Mucosa of stomach (tissue), 1 donor: ENCODE data around the gene TBL1XR1.
"Not testable (repeated sequence)": the region's sequence is repeated elsewhere in the genome, so short reads cannot be mapped to it uniquely, and the experiment has no call there.

Source experiments
- H3K27me3 ChIP-seq: one replicate; pipeline ENCODE4 v1.7.0; 2013; ENCODE audit warnings: mild to moderate bottlenecking, low read length; ENCODE audit not compliant: control insufficient read depth, insufficient read depth
- H3K36me3 ChIP-seq: one replicate; pipeline ENCODE4 v1.7.0; 2013; ENCODE audit warnings: low read length; ENCODE audit not compliant: control insufficient read depth, insufficient read depth
- H3K4me1 ChIP-seq: one replicate; pipeline ENCODE4 v1.7.0; 2013; ENCODE audit warnings: mild to moderate bottlenecking, low read length; ENCODE audit not compliant: control insufficient read depth, insufficient read depth
- H3K4me3 ChIP-seq: one replicate; pipeline ENCODE4 v1.7.0; 2013; ENCODE audit warnings: low read length
- H3K9ac ChIP-seq: one replicate; pipeline ENCODE4 v1.7.0; 2013; ENCODE audit warnings: mild to moderate bottlenecking, low read length, moderate library complexity
- H3K9me3 ChIP-seq: one replicate; pipeline ENCODE4 v1.7.0; 2013; ENCODE audit warnings: mild to moderate bottlenecking, low read length, moderate library complexity; ENCODE audit not compliant: control insufficient read depth
- donor health status: Pancreatic carcinoma.

TBL1XR1 gene

DNA sequence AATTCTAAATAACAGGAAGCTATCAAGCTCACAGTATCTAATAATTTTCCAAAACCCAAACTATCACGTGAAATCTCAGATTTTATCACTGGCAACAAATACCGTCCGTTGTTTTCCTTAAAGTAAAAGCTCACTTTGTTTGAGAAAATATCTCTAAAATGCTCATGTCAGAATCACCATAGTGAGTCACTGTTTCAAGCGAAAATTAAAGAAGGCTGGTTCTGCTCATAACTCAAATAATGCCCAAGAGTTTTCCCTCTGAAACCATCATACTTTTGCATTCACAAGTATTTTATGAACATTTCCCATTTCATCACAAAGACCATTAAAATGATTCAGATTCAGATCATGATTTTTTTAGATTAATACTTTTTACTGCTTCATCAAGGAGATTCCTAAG, 50.6 kb downstream of the TBL1XR1 start:
- H3K36me3 ChIP-seq, result no peaks in the 10 kb centered on the region
- no peak overlapping the region for H3K9ac ChIP-seq
- no peak overlapping the region for H3K4me3 ChIP-seq
- no peaks in the 10 kb centered on the region for H3K9me3 ChIP-seq
- H3K27me3 ChIP-seq, result no peaks in the 10 kb centered on the region
- peaks cover 24% of the 10 kb centered on the region for H3K4me1 ChIP-seq

- Histone ChIP-seq H3K9me3 (no peaks in the 10 kb centered on the region), H3K4me1 (peaks cover 20% of the 10 kb centered on the region), H3K36me3 (no peaks in the 10 kb centered on the region), H3K4me3 (no peak overlapping the region), H3K27me3 (no peaks in the 10 kb centered on the region), H3K9ac (no peak overlapping the region)
Measured at GRCh38 chr3:177145954-177146353, 51.3 kb downstream of the TBL1XR1 start.

DNA sequence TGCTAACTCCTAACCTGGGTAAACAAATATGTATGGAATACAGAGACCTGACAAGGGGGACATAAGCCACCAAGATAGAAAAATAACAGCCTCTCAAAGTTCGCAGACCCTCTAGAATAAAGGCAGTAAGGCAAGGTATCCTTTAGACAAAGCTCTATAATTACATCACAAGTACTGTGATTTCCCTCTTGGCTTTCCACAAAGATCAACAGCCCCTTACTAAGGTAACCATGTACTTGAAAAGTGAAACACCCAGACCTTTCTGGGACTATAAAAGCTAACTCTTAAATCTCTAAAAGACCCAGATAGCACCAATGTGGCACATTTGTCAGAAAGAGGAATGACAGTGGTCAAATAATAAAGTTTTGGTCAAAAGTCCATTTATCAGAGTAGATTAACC, 51.9 kb downstream of the TBL1XR1 start:
- H3K27me3 ChIP-seq, result no peaks in the 10 kb centered on the region
- H3K9ac ChIP-seq, result no peak overlapping the region
- H3K4me3 ChIP-seq, result no peak overlapping the region
- no peaks in the 10 kb centered on the region for H3K36me3 ChIP-seq
- peaks cover 14% of the 10 kb centered on the region for H3K4me1 ChIP-seq
- H3K9me3 ChIP-seq, result no peaks in the 10 kb centered on the region

- H3K27me3 ChIP-seq, result no peaks in the 10 kb centered on the region
- H3K9ac ChIP-seq, result no peak overlapping the region
- H3K36me3 ChIP-seq, result no peaks in the 10 kb centered on the region
- peaks cover 10% of the 10 kb centered on the region for H3K4me1 ChIP-seq
- H3K4me3 ChIP-seq, result no peak overlapping the region
- no peaks in the 10 kb centered on the region for H3K9me3 ChIP-seq
Measured at GRCh38 chr3:177144922-177145321, 52.4 kb downstream of the TBL1XR1 start.

GRCh38 chr3:177141899-177142646, 55.2 kb downstream of the TBL1XR1 start:
- Histone ChIP-seq H3K4me3 (no peak overlapping the region), H3K27me3 (no peaks in the 10 kb centered on the region), H3K9me3 (no peaks in the 10 kb centered on the region), H3K4me1 (peaks cover 9% of the 10 kb centered on the region), H3K9ac (no peak overlapping the region), H3K36me3 (no peaks in the 10 kb centered on the region)

DNA sequence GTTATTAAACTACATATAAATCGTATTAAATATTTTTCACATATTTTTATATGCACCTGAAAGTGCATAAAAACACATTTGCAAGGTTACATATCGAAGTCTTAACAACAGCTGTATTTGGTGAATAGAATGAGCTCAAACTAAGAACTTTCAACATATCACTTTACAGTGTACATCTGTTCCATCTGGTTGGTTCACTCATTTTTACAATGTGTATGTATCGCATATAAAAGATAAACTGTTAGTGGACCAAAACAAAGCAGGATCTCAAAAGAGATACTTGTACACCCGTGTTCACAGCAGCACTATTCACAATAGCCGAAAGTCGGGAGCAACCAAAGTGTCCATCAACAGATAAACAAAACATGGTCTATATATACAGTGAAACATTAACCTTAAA, 55.8 kb downstream of the TBL1XR1 start:
- Histone ChIP-seq H3K9me3 (no peaks in the 10 kb centered on the region), H3K4me1 (peaks cover 10% of the 10 kb centered on the region), H3K36me3 (no peaks in the 10 kb centered on the region), H3K4me3 (no peak overlapping the region), H3K9ac (no peak overlapping the region), H3K27me3 (no peaks in the 10 kb centered on the region)

- not testable (repeated sequence) for H3K4me1 ChIP-seq, H3K36me3 ChIP-seq, H3K4me3 ChIP-seq, H3K9ac ChIP-seq, H3K27me3 ChIP-seq, H3K9me3 ChIP-seq
Measured at GRCh38 chr3:177139220-177139619, 58.1 kb downstream of the TBL1XR1 start.

DNA sequence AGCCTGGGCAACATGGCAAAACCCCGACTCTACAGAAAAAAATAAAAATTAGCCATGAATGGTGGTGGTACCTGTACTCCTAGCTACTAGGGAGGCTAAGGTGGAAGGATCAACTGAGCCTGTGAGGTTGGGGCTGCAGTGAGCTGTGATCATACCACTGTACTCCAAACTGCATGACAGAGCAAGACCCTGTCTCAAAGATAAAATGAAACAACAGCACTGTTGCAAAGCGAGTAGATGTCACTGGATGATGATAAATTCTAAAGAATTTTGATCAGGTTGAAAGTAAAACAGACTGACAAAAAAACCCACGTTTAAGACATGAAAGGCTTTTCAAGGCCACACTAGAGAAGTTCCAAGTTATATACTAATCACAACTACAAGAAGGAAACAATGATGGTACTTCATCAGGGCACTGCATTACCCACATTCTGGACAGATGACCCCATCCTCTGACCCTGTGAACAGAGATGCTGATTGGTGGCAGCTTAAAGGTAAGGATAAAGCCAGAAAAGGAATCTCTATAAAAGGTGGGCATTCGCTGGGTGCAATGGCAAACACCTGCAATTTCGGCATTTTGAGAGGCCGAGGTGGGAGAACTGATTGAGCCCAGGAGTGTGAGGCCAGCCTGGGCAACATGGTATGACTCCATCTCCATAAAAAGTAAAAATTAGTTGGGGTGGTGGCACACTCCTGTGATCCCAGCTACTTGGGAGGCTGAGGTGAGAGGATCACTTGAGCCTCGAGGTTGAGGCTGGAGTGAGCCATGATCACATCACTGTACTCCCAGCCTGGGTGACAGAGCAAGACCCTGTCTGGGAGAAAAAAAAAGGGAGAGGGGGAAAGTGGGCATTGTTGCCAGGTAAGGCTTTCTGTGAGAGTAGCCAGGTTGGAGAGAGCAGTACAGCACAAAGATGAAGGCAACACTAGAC, 59.2 kb downstream of the TBL1XR1 start:
- Histone ChIP-seq H3K4me1 (peaks cover 6% of the 10 kb centered on the region), H3K9me3 (no peaks in the 10 kb centered on the region), H3K27me3 (no peaks in the 10 kb centered on the region), H3K9ac (no peak overlapping the region), H3K36me3 (no peaks in the 10 kb centered on the region), H3K4me3 (no peak overlapping the region)

DNA sequence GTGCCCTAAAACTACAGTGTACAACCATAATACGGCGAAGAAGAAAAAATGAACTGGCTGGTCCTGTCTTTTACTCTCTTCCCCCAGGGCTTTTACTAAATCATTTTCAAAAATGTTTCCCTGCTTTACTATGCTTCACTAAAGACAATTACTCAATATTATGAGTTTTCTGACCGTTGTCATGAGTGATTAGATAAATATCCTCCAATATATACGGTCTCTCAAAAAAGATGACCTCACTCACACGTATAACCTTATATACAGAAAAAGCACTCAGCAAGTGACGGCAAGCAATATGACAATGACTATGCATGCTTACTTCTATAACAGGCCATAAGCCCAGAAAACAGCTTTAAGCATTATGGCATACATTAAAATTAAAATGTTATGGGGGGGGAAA, 60.5 kb downstream of the TBL1XR1 start:
- no peak overlapping the region for H3K9ac ChIP-seq
- no peaks in the 10 kb centered on the region for H3K36me3 ChIP-seq
- peaks cover 6% of the 10 kb centered on the region for H3K4me1 ChIP-seq
- no peak overlapping the region for H3K4me3 ChIP-seq
- H3K27me3 ChIP-seq, result no peaks in the 10 kb centered on the region
- H3K9me3 ChIP-seq, result no peaks in the 10 kb centered on the region

GRCh38 chr3:177135841-177136492, 61.3 kb downstream of the TBL1XR1 start:
- H3K27me3 ChIP-seq, result no peaks in the 10 kb centered on the region
- no peak overlapping the region for H3K9ac ChIP-seq
- peaks cover 6% of the 10 kb centered on the region for H3K4me1 ChIP-seq

GRCh38 chr3:177134816-177135210, 62.5 kb downstream of the TBL1XR1 start:
- Histone ChIP-seq H3K4me3 (no peak overlapping the region), H3K9me3 (no peaks in the 10 kb centered on the region), H3K27me3 (no peaks in the 10 kb centered on the region), H3K4me1 (peaks cover 6% of the 10 kb centered on the region), H3K9ac (no peak overlapping the region), H3K36me3 (no peaks in the 10 kb centered on the region)

More at GRCh38 chr3:177135841-177136492, 61.3 kb downstream of the TBL1XR1 start:
- no peaks in the 10 kb centered on the region for H3K36me3 ChIP-seq
- no peaks in the 10 kb centered on the region for H3K9me3 ChIP-seq
- no peak overlapping the region for H3K4me3 ChIP-seq
